ENCODE results near the gene TK1.

TK1 gene

GRCh38 chr17:78219396-78220150, 32.7 kb upstream of the TK1 start:
- H3K4me3 ChIP-seq (ENCODE audit: low read depth, low read length), result no peak overlapping the region
- DNase-seq (ENCODE audit: low read depth), result no peak
- TF ChIP-seq CTCF (conservative IDR thresholded peaks at IDR 0.05; ENCODE audit: low read depth, low read length), result no peak

- peak overlapping the region; percentile 74 for H3K4me3 ChIP-seq (ENCODE audit: low read depth, low read length)
- TF ChIP-seq CTCF (conservative IDR thresholded peaks at IDR 0.05; ENCODE audit: low read depth, low read length), result no peak
- DNase-seq (ENCODE audit: low read depth), result no peak
Measured at GRCh38 chr17:78214706-78215061, 27.8 kb upstream of the TK1 start.

- peak; percentile 85 for DNase-seq (ENCODE audit: low read depth)
- peak within 1 kb of the TSS; percentile 74 for H3K4me3 ChIP-seq (ENCODE audit: low read depth, low read length)
Measured at GRCh38 chr17:78214016-78214705, 27.3 kb upstream of the TK1 start, which contains the start of gene BIRC5. TSS of gene BIRC5 (plus strand) at chr17:78214253. CDS start at chr17:78214317, 64 bp downstream.

GRCh38 chr17:78211032-78211431, 24.2 kb upstream of the TK1 start:
- no peak for DNase-seq (ENCODE audit: low read depth)
- H3K4me3 ChIP-seq (ENCODE audit: low read depth, low read length), result no peak overlapping the region
- no peak for TF ChIP-seq CTCF (conservative IDR thresholded peaks at IDR 0.05; ENCODE audit: low read depth, low read length)

More at GRCh38 chr17:78214016-78214705, 27.3 kb upstream of the TK1 start, which contains the start of gene BIRC5:
- no peak for TF ChIP-seq CTCF (conservative IDR thresholded peaks at IDR 0.05; ENCODE audit: low read depth, low read length)

- H3K4me3 ChIP-seq (ENCODE audit: low read depth, low read length), result no peak overlapping the region
- no peak for DNase-seq (ENCODE audit: low read depth)
- no peak for TF ChIP-seq CTCF (conservative IDR thresholded peaks at IDR 0.05; ENCODE audit: low read depth, low read length)
Measured at GRCh38 chr17:78210111-78210510, 23.3 kb upstream of the TK1 start.

- DNase-seq (ENCODE audit: low read depth), result no peak
- no peak overlapping the region for H3K4me3 ChIP-seq (ENCODE audit: low read depth, low read length)
- TF ChIP-seq CTCF (conservative IDR thresholded peaks at IDR 0.05; ENCODE audit: low read depth, low read length), result no peak
Measured at GRCh38 chr17:78208486-78208885, 21.6 kb upstream of the TK1 start.

Data from choroid plexus epithelial cell (primary cell).